HUDEP-2 (cell line): ENCODE results near the gene C1orf35.

Experiments used
- DNase-seq, 76 experiments: peaks; one replicate each; lab custom pipeline; 2025; ENCODE audit not compliant: unreplicated experiment in 76 of 76; lab: John Stamatoyannopoulos, UW

Gene C1orf35

GRCh38 chr1:228110556-228110955 is 7.4 kb upstream of the C1orf35 start:
- no peak for DNase-seq

- DNase-seq: no peak
These were observed 6.9 kb upstream of the C1orf35 start for GRCh38 chr1:228109962-228110488.

GRCh38 chr1:228109073-228109961 is 6.2 kb upstream of the C1orf35 start, which contains the start of gene MRPL55:
TSS of gene MRPL55 (minus strand) at chr1:228109299. CDS start at chr1:228108260, 1,039 bp downstream.
- DNase-seq: peak; percentile 42 to 98 (median 93)

- DNase-seq: no peak
These were observed 5.6 kb upstream of the C1orf35 start for GRCh38 chr1:228108742-228109072.

- no peak for DNase-seq
These were observed 5.0 kb upstream of the C1orf35 start for GRCh38 chr1:228108055-228108690.

- no peak for DNase-seq
These were observed 4.5 kb upstream of the C1orf35 start for GRCh38 chr1:228107636-228108035.

GRCh38 chr1:228106800-228107054 is 3.6 kb upstream of the C1orf35 start:
- no peak for DNase-seq

- DNase-seq: no peak
These were observed 3.1 kb upstream of the C1orf35 start for GRCh38 chr1:228105996-228106799.

- DNase-seq: no peak
These were observed 2.3 kb upstream of the C1orf35 start for GRCh38 chr1:228105270-228105995.

- no peak for DNase-seq
These were observed 1.6 kb upstream of the C1orf35 start for GRCh38 chr1:228104526-228105269.

GRCh38 chr1:228101994-228102790 is 933 bp downstream of the C1orf35 start:
- DNase-seq: peak in 51 of 76 experiments; percentile 9 to 77 (median 41)

GRCh38 chr1:228101614-228101993 is 1.5 kb downstream of the C1orf35 start:
- DNase-seq: no peak

- no peak for DNase-seq
These were observed 2.1 kb downstream of the C1orf35 start for GRCh38 chr1:228100822-228101613.

GRCh38 chr1:228099331-228099732 is 3.8 kb downstream of the C1orf35 start:
- DNase-seq: no peak

GRCh38 chr1:228098323-228098931 is 4.7 kb downstream of the C1orf35 start:
- no peak for DNase-seq

GRCh38 chr1:228097333-228098081 is 5.6 kb downstream of the C1orf35 start:
- no peak for DNase-seq
